GM04503 (cell line): ENCODE data around the gene MXD4.
"Not testable (repeated sequence)": the region's sequence is repeated elsewhere in the genome, so short reads cannot be mapped to it uniquely, and the experiment has no call there.

Experiments
- DNase-seq: peaks from one replicate; pipeline ENCODE4 v3.0.0-alpha.2; 2012; ENCODE audit warnings: low read depth

The MXD4 gene

DNA sequence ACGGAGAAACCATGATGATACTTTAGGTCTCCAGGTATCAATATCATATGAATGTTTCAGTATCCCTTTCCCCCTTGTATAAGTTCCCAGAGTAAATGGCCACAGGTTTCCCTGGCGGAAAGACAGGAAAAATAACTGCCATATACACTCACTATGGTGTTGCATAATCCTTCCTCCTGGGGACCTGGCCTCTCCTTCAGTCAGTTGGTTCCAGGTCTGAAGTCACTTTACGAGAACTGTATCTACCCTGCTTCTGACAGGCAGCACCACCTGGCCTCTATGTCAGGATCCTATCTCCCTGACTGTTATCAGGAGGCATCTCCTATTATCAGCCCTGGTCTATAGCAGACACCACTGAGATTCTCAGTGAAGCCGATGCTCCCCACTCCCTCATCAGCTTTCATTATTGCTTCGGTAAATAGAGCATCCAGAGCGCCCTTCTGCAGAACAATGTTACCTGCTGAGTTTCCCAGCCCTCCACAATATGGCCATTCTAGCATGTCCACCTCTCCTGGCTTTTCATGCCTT is 42.6 kb downstream of the MXD4 start:
- DNase-seq = no peak

GRCh38 chr4:2218436-2218835 is 43.5 kb downstream of the MXD4 start:
- no peak for DNase-seq

DNA sequence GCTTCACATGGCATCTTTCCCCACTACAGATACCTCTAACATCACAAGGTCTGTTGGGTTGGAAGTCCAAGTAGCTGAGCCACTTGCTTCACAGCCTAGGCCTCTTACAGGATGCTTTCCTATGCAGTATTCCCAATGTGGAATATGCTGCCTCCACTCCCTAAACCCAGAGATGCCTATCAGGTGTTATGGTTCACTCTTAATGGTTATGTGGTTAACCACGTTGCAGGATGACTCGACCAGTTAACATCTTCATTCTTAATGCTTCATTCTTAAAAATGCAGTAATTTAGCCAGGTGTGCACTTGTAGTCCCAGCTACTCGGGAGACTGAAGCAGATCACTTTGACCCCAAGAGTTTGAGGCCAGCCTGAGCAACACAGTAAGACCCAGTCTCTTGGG is 44.2 kb downstream of the MXD4 start:
- DNase-seq = no peak

DNA sequence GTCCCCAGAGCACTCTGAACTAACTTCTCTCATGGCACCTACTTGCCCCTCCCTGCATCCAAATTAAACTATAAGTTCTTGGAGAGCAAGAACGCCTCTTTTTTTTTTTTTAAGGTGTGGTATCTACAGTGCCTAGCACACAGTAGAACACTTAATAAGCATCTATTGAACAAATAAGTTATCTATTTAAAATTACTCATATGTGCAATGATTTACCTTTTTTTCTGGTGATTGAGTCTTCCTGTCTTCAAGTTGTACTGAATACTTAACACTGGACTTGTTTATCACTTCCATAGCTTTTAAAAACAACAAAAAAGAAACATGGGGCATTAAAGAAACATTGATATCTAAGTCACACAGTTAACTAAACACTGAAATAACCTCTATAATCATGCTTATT is 49.1 kb downstream of the MXD4 start:
- DNase-seq = no peak

DNA sequence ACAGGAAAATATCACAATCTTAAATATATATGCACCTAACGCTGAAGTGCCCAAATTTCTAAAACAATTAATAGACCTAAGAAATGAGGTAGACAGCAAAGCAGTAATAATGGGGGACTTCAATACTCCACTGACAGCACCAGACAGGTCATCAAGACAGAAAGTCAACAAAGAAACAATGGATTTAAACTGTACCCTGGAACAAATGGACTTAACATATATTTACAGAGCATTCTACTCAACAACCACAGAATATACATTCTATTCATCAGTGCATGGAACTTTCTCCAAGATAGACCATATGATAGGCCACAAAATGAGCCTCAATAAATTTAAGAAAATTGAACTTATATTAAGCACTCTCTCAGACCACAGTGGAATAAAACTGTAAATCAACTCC is 59.1 kb downstream of the MXD4 start:
- not testable (repeated sequence) for DNase-seq
